ENCODE measurements around the gene H1-8.

The H1-8 gene

DNA sequence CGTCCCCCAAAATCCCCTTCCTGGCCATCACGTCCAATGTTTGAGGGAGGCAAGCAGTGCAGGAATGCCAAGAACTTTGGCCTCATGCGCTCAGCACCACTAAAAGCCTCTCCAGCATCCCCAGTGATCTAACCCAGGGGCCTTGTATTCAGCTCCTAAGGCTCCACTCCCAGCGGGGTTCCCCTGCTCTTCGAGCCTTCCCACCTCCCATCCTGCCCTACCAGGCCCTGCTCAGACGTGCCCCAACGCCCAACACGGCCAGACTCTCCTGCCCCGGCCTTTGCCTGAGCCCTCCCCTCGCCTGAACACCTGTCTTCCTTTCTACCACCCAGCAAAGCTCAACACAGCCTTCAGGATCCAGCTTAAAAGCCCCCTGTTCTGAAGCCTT is 33.0 kb downstream of the H1-8 start:
- no peak for DNase-seq

GRCh38 chr3:129576514-129577352 is 33.8 kb downstream of the H1-8 start:
- DNase-seq, result no peak

DNA sequence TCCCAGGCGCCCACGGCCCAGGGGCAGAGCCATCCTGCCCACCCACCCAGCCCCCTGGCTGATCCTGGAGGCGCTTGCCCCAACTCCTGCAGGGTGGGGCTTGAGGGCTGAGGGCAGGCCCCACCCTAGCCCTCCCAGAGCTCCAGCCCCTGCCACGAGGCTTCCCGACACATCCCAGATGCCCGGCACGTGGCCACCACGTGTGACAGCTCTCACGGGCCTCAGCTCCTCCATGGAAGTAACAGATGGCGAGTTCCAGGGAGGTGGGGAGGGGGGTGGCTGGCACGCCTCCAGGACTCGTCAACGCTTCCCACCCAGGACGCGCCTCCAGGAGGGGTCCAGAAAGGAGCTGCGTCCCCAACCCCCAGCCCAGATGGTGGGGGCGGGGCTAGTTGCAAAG is 34.4 kb downstream of the H1-8 start:
- DNase-seq, result no peak

- no peak for DNase-seq
These were observed 35.2 kb downstream of the H1-8 start for GRCh38 chr3:129577925-129578786.

GRCh38 chr3:129579991-129580390 is 37.0 kb downstream of the H1-8 start:
- no peak for DNase-seq

GRCh38 chr3:129581623-129582022 is 38.6 kb downstream of the H1-8 start:
- DNase-seq, result no peak

GRCh38 chr3:129582799-129583198 is 39.8 kb downstream of the H1-8 start:
- DNase-seq, result no peak

- DNase-seq, result no peak
These were observed 40.3 kb downstream of the H1-8 start for GRCh38 chr3:129583289-129583688.

- no peak for DNase-seq
These were observed 41.7 kb downstream of the H1-8 start for GRCh38 chr3:129584631-129585030.

DNA sequence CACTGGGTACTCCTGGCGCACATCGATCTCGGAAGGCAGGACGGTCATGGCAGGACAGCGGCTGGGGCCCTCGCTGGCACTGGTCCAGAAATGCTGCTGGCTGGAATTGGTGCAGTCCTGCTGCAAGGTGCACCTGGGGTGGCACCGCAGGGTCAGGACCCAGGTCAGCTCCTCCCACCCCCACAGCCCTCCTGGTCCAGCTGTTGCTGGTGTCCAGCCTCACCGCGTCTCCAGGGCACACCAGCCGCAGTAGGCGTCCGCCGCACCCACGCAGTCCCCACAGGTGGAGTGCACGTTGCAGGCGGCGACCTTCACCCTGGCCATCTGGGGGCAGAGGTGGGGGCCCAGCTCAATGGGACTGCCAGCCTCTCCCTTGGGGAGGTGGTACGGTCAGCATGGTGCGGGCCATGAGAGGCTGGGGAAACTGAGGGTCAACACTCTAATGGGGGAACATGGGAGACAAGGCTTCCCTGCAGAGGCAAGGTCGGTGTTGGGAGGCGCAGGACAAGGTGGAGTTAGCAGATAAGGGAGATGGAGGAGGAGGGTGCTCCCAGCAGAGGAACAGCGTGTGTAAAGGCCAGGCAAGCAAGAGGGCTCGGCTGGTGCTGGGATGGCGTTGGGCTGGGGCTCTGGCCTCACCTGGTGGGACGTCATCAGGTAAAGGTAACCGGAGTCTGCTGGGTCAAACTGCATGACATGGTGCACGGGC is 43.1 kb downstream of the H1-8 start:
- DNase-seq, result no peak

DNA sequence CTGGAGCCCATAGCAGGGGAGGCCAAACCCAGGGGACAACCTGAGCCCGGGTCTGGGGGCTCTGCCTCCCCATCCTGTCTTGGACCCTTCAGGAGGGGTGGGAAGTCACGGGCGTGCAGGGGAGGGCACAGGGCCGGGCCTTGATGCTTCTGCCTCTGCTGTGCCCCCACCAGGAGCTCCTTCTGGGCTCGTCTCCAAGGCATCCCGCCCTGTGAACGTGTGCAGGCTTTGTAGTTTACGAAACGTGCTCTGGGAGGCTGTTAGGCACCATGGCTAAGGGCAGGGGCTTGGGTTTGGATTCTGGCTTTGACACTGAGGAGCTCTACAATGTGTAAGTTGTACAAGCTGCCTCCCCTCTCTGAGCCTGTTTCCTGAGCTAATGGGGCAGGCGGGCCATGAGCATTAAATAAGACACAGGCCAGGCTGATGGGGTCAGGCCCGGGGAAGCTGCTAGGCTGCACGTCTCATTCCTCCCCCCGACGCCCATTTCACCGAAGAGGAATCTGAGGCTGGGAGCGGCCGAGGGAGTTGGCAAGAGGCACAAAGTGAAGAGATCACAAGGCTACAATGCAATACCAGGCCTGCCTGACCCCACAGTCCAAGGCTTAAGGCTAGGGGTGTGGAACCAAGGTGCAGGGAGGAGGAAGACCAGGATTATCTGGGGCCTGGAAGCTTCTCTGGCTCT is 43.9 kb downstream of the H1-8 start:
- no peak for DNase-seq

GRCh38 chr3:129587566-129588210 is 44.7 kb downstream of the H1-8 start:
- no peak for DNase-seq

- DNase-seq, result no peak
These were observed 47.2 kb downstream of the H1-8 start for GRCh38 chr3:129590215-129590614.

GRCh38 chr3:129591932-129592331 is 49.0 kb downstream of the H1-8 start:
- no peak for DNase-seq

GRCh38 chr3:129592381-129593131 is 49.6 kb downstream of the H1-8 start:
- DNase-seq, result no peak

GRCh38 chr3:129593230-129593594 is 50.2 kb downstream of the H1-8 start:
- no peak for DNase-seq

- DNase-seq, result no peak
These were observed 50.8 kb downstream of the H1-8 start for GRCh38 chr3:129593595-129594339.

DNA sequence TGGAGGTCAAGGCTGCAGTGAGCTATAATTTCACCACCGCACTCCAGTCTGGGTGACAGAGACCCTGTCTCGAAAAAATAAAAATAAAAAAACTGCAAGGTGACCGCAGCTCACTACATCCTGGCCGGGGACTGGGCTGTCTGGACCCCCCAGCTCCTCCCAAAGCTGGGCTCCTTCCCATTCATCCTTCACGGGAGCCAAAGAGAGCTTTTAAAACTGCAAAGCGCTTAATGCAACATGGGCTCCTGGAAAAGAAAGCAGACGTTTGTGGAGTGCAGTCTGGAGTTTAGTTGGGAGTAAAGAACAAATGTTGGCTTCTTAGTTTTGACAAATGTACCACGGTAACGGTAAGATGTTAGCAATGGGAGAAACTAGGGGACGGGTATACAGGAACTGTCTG is 51.4 kb downstream of the H1-8 start:
- DNase-seq, result no peak

- DNase-seq, result no peak
These were observed 52.0 kb downstream of the H1-8 start for GRCh38 chr3:129594907-129595390.

DNA sequence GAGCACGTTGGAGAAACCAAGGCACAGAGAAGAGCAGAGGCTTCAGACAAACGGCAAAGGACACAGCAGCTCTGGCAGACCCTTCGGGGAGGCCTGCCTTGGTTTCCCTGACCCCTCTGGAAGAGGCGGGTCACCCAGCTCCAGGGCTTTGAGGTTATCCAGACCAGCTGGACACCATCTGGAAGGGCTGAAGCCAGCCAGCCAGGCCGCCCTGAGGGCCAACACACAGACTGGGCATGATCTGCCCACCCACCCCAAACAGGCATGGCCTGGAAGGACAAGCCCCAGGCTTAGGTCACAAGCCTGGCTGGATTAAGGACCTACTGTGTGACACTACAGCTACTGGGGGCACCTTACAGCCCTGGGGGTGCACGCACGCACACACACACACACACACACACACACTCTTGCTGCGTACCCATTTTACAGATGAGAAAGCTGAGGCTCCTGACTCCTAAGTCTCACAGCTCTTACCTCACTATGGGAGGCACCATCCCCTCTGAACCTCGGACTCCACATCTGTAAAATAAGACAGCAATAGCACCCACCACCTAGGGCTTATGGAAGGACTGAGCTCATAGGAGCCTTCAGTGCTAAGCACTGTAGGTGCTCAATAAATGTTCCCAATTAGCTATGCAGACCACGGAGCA is 52.7 kb downstream of the H1-8 start:
- no peak for DNase-seq

All from T1000 (cell line).